ENCODE results near the gene ZNF268.

ZNF268 gene

DNA sequence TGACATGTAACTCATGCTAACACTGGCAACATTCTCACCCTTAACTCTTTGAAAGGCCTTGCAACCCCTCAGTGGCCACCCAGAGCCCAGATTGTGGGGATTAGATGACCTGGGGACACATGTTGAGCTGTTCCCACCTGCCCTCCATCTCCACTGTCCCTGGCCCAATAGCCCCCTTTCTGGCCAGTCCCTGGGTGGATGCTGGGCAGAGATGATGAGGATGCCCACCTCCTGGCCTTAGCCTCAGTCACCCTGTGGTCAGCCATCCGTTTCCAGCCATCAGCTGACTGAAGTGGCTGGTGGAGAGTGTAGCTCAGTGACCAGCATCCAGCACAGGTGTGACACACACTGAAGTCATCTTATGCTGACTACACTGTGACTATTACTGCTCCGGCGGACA is 49.7 kb downstream of the ZNF268 start:
- DNase-seq (ENCODE audit: extremely low spot score) = no peak
- ChIA-PET CTCF (no interaction called here), POLR2A (no interaction called here)
- no peak for TF ChIP-seq LEF1 (IDR thresholded peaks at IDR 0.05; ENCODE audit: borderline replicate concordance)
- no peak for TF ChIP-seq TARDBP (IDR thresholded peaks at IDR 0.05)

DNA sequence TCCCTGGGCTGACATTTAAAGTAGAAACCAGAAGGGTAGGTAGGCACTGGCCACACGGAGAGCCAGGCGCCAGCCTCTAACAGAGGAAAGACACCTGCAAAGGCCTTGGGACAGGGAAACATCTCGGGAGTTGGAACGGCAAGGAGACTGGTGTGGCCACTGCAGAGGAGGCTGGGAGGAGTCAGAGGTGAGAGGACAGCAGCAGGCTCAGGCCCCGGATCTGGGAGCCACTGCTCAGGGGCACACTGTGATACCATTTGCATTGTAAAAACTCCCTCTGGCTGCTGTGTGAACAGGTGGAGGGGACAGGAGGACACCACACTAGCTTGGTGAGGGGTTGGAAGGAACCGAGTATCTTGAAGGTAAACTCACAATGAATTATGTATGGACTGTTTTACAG is 51.7 kb downstream of the ZNF268 start:
- no peak for DNase-seq (ENCODE audit: extremely low spot score)
- CTCF ChIA-PET = no interaction called here
- POLR2A ChIA-PET = no interaction called here
- TF ChIP-seq BHLHE40 (IDR thresholded peaks at IDR 0.05; ENCODE audit: borderline replicate concordance) (no peak), LEF1 (IDR thresholded peaks at IDR 0.05; ENCODE audit: borderline replicate concordance) (no peak), TARDBP (IDR thresholded peaks at IDR 0.05) (no peak), ARNT (IDR thresholded peaks at IDR 0.05) (no peak), CTBP1 (IDR thresholded peaks at IDR 0.05; ENCODE audit: borderline replicate concordance) (no peak), HDGF (IDR thresholded peaks at IDR 0.05; ENCODE audit: borderline replicate concordance) (no peak), FOXA1 (IDR thresholded peaks at IDR 0.05) (no peak), L3MBTL2 (conservative IDR thresholded peaks at IDR 0.05) (no peak), SP1 (IDR thresholded peaks at IDR 0.05) (no peak), ELF4 (IDR thresholded peaks at IDR 0.05) (no peak), NFRKB (IDR thresholded peaks at IDR 0.05) (no peak), ZNF384 (IDR thresholded peaks at IDR 0.05) (no peak), FOXM1 (IDR thresholded peaks at IDR 0.05; ENCODE audit: borderline replicate concordance) (no peak), FOXK2 (IDR thresholded peaks at IDR 0.05) (no peak), SUZ12 (IDR thresholded peaks at IDR 0.05) (no peak)
- TF ChIP-seq, protein P1, sequence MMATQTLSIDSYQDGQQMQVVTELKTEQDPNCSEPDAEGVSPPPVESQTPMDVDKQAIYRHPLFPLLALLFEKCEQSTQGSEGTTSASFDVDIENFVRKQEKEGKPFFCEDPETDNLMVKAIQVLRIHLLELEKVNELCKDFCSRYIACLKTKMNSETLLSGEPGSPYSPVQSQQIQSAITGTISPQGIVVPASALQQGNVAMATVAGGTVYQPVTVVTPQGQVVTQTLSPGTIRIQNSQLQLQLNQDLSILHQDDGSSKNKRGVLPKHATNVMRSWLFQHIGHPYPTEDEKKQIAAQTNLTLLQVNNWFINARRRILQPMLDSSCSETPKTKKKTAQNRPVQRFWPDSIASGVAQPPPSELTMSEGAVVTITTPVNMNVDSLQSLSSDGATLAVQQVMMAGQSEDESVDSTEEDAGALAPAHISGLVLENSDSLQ (IDR thresholded peaks at IDR 0.05) = no peak

DNA sequence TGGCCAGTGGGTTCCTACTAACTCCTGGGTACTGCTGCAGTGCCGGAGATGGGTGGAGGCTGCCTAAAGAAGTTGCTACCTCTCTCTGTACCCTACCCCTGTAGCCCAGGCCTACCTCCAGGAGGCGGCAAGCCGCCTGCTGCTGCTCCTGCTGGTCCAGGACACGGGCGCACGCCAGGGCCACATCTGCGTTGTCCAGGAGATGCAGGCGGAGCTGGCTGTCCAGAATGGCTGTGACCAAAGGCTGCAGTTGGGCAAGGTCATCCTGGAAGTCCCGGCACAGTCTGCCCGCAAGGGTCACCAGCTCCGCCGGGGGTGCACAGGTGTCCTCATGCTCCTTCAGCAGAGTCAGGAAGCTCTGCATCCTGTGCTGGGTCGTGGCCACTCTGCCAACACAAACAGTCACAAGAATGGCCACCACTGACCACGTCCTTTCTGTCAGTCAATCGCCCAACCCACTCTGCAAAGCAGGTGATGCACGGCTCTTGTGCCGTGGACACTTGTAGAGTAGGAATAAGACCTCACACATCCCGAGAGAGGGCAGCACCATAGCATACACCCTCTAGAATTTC is 52.8 kb downstream of the ZNF268 start:
- ChIA-PET CTCF (no interaction called here), POLR2A (no interaction called here)
- TF ChIP-seq SP1 (IDR thresholded peaks at IDR 0.05) = no peak
- TF ChIP-seq ELF4 (IDR thresholded peaks at IDR 0.05) = no peak
- TF ChIP-seq BHLHE40 (IDR thresholded peaks at IDR 0.05; ENCODE audit: borderline replicate concordance) = no peak
- TF ChIP-seq LEF1 (IDR thresholded peaks at IDR 0.05; ENCODE audit: borderline replicate concordance) = no peak
- TF ChIP-seq, protein P1 (IDR thresholded peaks at IDR 0.05) = no peak
- no peak for TF ChIP-seq HDGF (IDR thresholded peaks at IDR 0.05; ENCODE audit: borderline replicate concordance)
- TF ChIP-seq FOXK2 (IDR thresholded peaks at IDR 0.05) = no peak
- no peak for TF ChIP-seq CTBP1 (IDR thresholded peaks at IDR 0.05; ENCODE audit: borderline replicate concordance)
- TF ChIP-seq ZNF384 (IDR thresholded peaks at IDR 0.05) = no peak
- no peak for TF ChIP-seq TARDBP (IDR thresholded peaks at IDR 0.05)
- TF ChIP-seq FOXA1 (IDR thresholded peaks at IDR 0.05) = no peak
- no peak for DNase-seq (ENCODE audit: extremely low spot score)

- ChIA-PET CTCF (no interaction called here), POLR2A (no interaction called here)
- DNase-seq (ENCODE audit: extremely low spot score) = no peak
- TF ChIP-seq CTBP1 (IDR thresholded peaks at IDR 0.05; ENCODE audit: borderline replicate concordance) = no peak
- TF ChIP-seq ELF4 (IDR thresholded peaks at IDR 0.05) = no peak
- no peak for TF ChIP-seq ARNT (IDR thresholded peaks at IDR 0.05)
- TF ChIP-seq, protein P1 (IDR thresholded peaks at IDR 0.05) = no peak
- TF ChIP-seq FOXK2 (IDR thresholded peaks at IDR 0.05) = no peak
- no peak for TF ChIP-seq NFRKB (IDR thresholded peaks at IDR 0.05)
- TF ChIP-seq TARDBP (IDR thresholded peaks at IDR 0.05) = no peak
- no peak for TF ChIP-seq HDGF (IDR thresholded peaks at IDR 0.05; ENCODE audit: borderline replicate concordance)
- no peak for TF ChIP-seq FOXM1 (IDR thresholded peaks at IDR 0.05; ENCODE audit: borderline replicate concordance)
- no peak for TF ChIP-seq FOXA1 (IDR thresholded peaks at IDR 0.05)
Measured at GRCh38 chr12:133234971-133235370, 53.7 kb downstream of the ZNF268 start.

DNA sequence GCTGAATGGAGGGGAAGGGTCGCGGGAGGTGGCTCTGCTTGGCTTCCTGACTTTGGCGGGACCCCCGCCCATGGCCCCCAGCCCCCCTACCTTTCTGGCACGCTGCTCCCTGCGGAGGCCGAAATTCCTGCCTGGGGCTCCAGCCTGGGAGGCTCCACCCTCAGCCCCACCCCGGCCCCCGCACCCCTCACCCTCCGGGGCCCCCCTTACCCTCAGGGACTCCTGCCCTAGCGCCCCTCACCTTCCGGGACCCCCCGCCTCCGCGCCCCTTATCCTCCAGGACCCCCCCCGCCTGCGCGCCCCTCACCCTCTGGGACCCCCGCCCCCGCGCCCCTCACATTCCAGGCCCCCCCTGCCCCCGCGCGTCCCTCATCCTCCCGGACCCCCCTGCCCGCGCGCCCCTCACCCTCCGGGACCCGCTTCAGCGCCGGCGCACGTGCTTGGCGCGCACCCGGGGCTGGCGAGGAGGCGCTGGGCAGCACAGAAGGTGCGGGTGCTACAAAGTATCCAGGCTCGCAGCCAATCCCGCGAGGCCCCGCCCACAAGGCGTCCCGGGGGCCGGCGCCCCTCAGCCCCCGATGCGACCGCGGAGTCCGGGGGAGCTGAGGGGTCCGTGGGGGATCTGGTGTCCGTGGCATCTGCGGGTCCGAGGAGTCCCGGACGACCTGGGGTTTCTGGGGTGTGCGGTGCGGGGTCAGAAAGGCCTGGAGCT is 54.3 kb downstream of the ZNF268 start, which contains the start of gene ANHX:
Gene ANHX, minus strand, starts transcription at position 477 of the 712 bp plus-strand sequence. CDS start 1,521 bp downstream, outside the sequence.
- DNase-seq (ENCODE audit: extremely low spot score) = no peak

More for the DNA sequence above, 54.3 kb downstream of the ZNF268 start, which contains the start of gene ANHX:
- TF ChIP-seq, protein P1 (IDR thresholded peaks at IDR 0.05) = no peak
- no peak for TF ChIP-seq SP1 (IDR thresholded peaks at IDR 0.05)
- TF ChIP-seq ELF4 (IDR thresholded peaks at IDR 0.05) = no peak
- no peak for TF ChIP-seq TARDBP (IDR thresholded peaks at IDR 0.05)
- no peak for TF ChIP-seq HDGF (IDR thresholded peaks at IDR 0.05; ENCODE audit: borderline replicate concordance)
- no peak for TF ChIP-seq ZNF384 (IDR thresholded peaks at IDR 0.05)
- TF ChIP-seq FOXM1 (IDR thresholded peaks at IDR 0.05; ENCODE audit: borderline replicate concordance) = no peak
- no peak for TF ChIP-seq NFRKB (IDR thresholded peaks at IDR 0.05)
- no peak for TF ChIP-seq LEF1 (IDR thresholded peaks at IDR 0.05; ENCODE audit: borderline replicate concordance)
- no peak for TF ChIP-seq ARNT (IDR thresholded peaks at IDR 0.05)
- TF ChIP-seq CTBP1 (IDR thresholded peaks at IDR 0.05; ENCODE audit: borderline replicate concordance) = no peak
- no peak for TF ChIP-seq SUZ12 (IDR thresholded peaks at IDR 0.05)
- TF ChIP-seq FOXK2 (IDR thresholded peaks at IDR 0.05) = no peak
- no peak for TF ChIP-seq BHLHE40 (IDR thresholded peaks at IDR 0.05; ENCODE audit: borderline replicate concordance)
- no peak for TF ChIP-seq FOXA1 (IDR thresholded peaks at IDR 0.05)
- no peak for TF ChIP-seq L3MBTL2 (conservative IDR thresholded peaks at IDR 0.05)
- ChIA-PET POLR2A (no interaction called here), CTCF (no interaction called here)
